Measurements from ENCODE around the gene AICDA.
"Not testable (repeated sequence)": the region's sequence is repeated elsewhere in the genome, so short reads cannot be mapped to it uniquely, and the experiment has no call there.

AICDA gene

GRCh38 chr12:8609061-8609570, 3.5 kb downstream of the AICDA start:
- no peak for DNase-seq

DNA sequence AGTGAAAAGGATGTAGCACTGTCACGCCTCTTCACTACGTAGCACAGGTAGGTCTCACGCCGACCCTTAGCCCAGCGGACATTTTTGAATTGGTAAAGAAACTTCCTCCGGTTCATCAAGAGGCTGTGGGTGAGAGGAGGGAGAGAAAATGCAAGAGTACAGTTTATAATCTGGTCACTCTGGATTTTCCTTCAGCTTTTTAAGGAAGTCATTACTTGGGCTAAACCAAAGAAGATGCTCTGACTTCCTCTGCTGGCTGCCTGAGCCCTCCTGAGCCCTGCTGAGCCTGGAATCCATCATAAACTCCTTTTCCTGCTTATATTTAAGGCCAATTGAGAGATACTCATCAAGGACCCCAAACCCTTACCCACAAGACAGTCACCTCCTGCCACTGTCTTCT, 5.8 kb downstream of the AICDA start:
- DNase-seq, result no peak

GRCh38 chr12:8605057-8605456, 7.6 kb downstream of the AICDA start:
- no peak for DNase-seq

DNA sequence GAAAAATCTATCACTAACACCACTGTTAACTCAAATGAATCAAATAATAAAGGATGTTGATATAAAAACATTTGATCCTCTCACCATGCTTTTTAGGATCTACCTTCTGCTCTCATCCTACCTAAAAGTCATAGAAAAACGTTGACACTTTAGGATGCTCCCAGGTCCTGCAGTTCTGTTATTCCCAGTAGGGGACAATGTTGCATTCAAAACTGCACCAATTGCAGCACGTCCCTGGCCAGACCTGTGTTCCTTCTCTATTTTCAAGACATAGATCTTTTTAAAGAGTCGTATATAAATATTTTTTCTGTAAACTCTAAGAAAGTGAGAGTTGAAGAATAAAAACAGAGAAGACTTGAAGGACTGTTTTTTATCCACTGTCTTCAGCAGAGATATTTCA, 8.8 kb downstream of the AICDA start:
- no peak for DNase-seq

DNA sequence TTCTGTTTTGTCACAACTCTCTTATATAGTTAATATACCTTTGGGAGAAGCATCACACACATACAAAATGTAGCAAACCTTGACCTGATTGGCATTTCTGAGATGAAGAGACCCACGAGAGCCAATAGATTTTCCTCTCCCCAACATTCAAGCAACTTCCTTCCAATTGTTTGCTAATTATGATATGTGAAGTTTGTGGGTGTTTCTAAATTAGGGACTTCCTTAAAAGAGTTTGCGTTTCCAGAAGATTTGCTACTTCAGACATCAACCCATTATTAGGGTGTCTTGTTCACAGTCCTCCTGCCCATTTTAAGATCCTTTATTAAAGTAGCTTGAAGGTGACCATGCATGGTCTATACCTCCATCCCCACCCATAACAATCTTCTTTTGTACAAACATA, 9.4 kb downstream of the AICDA start:
- no peak for DNase-seq

DNA sequence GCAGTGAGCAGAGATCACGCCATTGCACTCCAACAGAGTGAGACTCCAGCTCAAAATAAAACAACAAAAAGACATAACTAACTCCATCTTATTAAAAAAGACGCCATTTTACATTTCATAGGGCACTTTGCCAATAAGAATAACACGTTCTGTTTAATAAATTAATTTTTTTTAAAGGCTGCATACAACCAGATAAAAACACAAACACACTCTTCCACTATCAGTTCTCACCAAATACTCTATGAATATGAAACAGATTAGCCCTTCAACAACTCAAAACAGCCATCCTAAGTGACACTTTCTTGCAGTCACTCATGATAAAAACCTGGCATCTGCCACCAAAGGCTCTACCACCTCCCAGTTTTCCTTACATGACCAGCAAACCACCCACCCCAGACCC, 16.1 kb downstream of the AICDA start:
- no peak for DNase-seq

DNA sequence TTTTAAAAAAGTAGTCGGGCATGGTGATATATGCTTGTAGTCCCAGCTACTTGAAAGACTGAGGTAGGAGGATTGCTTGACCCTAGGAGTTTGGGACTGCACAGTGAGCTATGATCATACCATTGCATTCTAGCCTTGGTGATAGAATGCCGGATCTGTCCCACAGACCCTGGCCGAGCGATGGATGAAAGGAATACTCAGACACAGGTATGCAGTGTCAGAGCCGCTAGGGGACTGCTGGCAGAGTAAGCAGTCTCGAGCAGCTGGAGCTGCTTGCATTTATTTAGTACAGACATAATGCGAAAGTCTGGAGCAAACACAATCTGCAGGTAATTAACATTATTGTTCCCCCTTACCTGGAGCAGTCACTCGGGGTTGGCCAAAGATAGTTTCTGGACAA, 18.6 kb downstream of the AICDA start:
- DNase-seq, result no peak

GRCh38 chr12:8593246-8593645, 19.4 kb downstream of the AICDA start:
- no peak for DNase-seq

GRCh38 chr12:8590842-8591545, 21.7 kb downstream of the AICDA start:
- DNase-seq, result no peak

GRCh38 chr12:8589679-8590078, 23.0 kb downstream of the AICDA start:
- DNase-seq, result no peak

GRCh38 chr12:8584478-8584877, 28.2 kb downstream of the AICDA start:
- DNase-seq, result not testable (repeated sequence)

GRCh38 chr12:8584004-8584403, 28.7 kb downstream of the AICDA start:
- DNase-seq, result no peak

- DNase-seq, result no peak
These were observed 31.4 kb downstream of the AICDA start for GRCh38 chr12:8581098-8581784.

GRCh38 chr12:8577879-8578278, 34.8 kb downstream of the AICDA start:
- no peak for DNase-seq

GRCh38 chr12:8572507-8572906, 40.2 kb downstream of the AICDA start:
- DNase-seq, result no peak

DNA sequence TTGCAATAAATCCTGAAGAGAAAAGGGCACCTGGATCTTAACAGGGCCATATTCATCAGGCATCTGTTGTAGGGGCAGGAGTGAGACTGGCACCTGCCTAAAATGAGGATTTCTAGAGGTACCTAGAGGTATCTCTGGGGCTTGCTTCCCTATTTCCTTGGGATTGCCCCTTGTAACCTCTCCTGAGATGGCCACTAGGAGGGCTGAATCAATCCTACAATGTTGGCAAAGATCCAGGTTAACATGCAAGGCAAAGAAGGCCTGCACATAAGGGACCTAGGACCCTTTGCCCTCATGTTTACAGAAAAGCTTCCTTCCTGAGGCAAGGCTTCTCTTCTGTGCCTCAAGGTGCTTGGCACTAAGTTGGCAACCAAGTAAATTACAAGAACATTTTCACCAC, 46.1 kb downstream of the AICDA start:
- DNase-seq, result no peak

- DNase-seq, result not testable (repeated sequence)
These were observed 46.6 kb downstream of the AICDA start for GRCh38 chr12:8566052-8566451.

GRCh38 chr12:8564656-8565055, 48.0 kb downstream of the AICDA start:
- DNase-seq, result no peak

GRCh38 chr12:8563356-8563755, 49.3 kb downstream of the AICDA start:
- DNase-seq, result no peak

- no peak for DNase-seq
These were observed 50.3 kb downstream of the AICDA start for GRCh38 chr12:8562310-8562709.

DNA sequence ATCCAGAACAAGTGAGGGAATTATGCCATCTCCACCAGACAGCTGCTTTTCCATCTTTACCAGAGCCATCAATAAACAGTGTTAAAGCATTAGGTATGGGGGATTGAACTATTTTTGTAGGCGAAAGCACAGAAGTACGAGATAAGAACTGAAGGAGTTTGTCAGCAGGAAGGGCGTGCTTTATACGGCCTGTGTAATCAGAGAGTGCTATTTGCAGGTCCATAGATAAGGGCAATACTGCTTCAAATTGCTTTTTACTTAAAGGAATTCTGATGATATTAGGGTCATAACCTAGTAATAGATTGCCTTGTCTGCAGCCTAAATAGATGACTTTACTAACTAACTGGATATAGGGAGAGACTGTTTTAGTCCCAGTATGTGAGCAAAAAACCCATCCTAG, 51.6 kb downstream of the AICDA start:
- DNase-seq, result no peak

DNA sequence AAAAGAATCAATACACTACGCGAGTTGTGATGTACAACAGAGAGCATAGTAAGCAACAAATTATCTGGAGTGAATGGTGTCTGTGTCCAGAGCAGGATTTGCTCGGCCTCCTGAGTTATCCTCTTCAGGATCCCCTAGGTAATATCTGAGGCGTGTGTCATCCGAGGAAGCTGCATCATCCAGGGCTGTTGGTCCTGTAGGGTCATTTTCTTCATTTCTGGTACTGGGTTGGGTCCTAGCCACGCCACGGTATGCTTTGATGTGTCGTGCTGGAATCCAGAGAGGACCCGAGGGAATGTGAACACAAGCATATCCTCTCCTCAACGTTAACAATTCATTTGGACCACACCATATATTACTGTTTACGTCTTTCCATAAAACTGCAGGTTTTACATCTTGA, 53.0 kb downstream of the AICDA start:
- no peak for DNase-seq

DNA sequence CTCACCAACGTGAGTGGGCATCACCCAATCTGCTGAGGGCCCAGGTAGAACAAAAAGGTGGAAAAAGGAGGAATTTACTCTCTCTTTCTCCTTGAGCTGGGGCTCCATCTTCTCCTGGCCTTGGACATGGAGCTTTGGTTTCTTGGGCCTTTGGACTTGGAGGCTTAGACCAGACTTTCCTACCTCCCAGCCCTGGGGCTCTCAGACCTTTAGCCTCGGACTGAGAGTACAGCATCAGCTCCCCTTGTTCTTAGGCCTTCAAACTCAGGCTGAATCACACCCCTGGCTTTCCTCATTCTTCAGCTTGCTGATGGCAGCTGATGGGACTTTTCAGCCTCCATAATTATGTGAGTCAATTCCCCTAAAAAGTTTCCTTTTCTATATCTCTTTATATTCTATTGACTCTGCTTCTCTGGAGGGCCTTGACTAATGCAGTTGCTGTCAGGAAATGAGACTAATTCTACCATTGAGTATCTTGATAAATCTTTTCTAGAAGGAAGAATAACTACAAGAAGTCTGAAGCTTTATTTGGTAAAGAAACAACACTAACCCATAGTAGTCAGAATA, 56.0 kb downstream of the AICDA start:
- no peak for DNase-seq
